ENCODE data around the gene HDAC3. TPM values are rescaled to one million over a fixed set of nuclear protein-coding genes. Genes with fewer than 3 reads are reported as not detected.
A peak's percentile ranks its signal among the peaks of the same experiment; 100 is the strongest.

HDAC3 gene
- total RNA-seq, 1 donor from 2014 or later = 55.2 TPM

GRCh38 chr5:141608557-141608956, 28.1 kb downstream of the HDAC3 start:
- H3K4me3 ChIP-seq (ENCODE audit: low read depth, low read length) = no peak overlapping the region
- no peak for TF ChIP-seq CTCF (conservative IDR thresholded peaks at IDR 0.05; ENCODE audit: low read depth, low read length)
- peak; percentile 76 for DNase-seq (ENCODE audit: low read depth)

- TF ChIP-seq CTCF (conservative IDR thresholded peaks at IDR 0.05; ENCODE audit: low read depth, low read length) = no peak
- H3K4me3 ChIP-seq (ENCODE audit: low read depth, low read length) = no peak overlapping the region
- DNase-seq (ENCODE audit: low read depth) = no peak
Observed at GRCh38 chr5:141608046-141608445, 28.6 kb downstream of the HDAC3 start.

GRCh38 chr5:141605523-141606277, 30.9 kb downstream of the HDAC3 start:
- H3K4me3 ChIP-seq (ENCODE audit: low read depth, low read length) = no peak overlapping the region
- TF ChIP-seq CTCF (conservative IDR thresholded peaks at IDR 0.05; ENCODE audit: low read depth, low read length) = no peak
- DNase-seq (ENCODE audit: low read depth) = no peak

GRCh38 chr5:141603923-141604717, 32.5 kb downstream of the HDAC3 start:
- peak; percentile 66 for DNase-seq (ENCODE audit: low read depth)
- no peak overlapping the region for H3K4me3 ChIP-seq (ENCODE audit: low read depth, low read length)
- TF ChIP-seq CTCF (conservative IDR thresholded peaks at IDR 0.05; ENCODE audit: low read depth, low read length) = no peak

- no peak overlapping the region for H3K4me3 ChIP-seq (ENCODE audit: low read depth, low read length)
- no peak for TF ChIP-seq CTCF (conservative IDR thresholded peaks at IDR 0.05; ENCODE audit: low read depth, low read length)
- no peak for DNase-seq (ENCODE audit: low read depth)
Observed at GRCh38 chr5:141602606-141603005, 34.0 kb downstream of the HDAC3 start.

- no peak overlapping the region for H3K4me3 ChIP-seq (ENCODE audit: low read depth, low read length)
- TF ChIP-seq CTCF (conservative IDR thresholded peaks at IDR 0.05; ENCODE audit: low read depth, low read length) = no peak
- DNase-seq (ENCODE audit: low read depth) = peak; percentile 56
Observed at GRCh38 chr5:141598391-141599345, 38.0 kb downstream of the HDAC3 start.
